H1 (cell line): ENCODE results near the gene PHF14. TPM values are rescaled to one million over a fixed set of nuclear protein-coding genes. Genes with fewer than 3 reads are reported as not detected.

Source experiments
- CHD1 ChIP-seq: IDR thresholded peaks from 2 replicates; pipeline ENCODE4 v1.6.1; 2012; ENCODE audit warnings: low read depth, low read length, improper control_type of control experiment
- RNF2 ChIP-seq: fragments of 200-900, 300-1000 bp; sonication (generic); IDR thresholded peaks from 2 replicates; pipeline ENCODE4 v1.7.1; 2016; ENCODE audit warnings: borderline replicate concordance, low read depth, mild to moderate bottlenecking, antibody characterized with exemption, low read length; ENCODE audit not compliant: poor library complexity, severe bottlenecking; ENCODE audit errors: missing control alignments
- TEAD4 ChIP-seq: IDR thresholded peaks from 2 replicates; pipeline ENCODE4 v1.6.1; 2012; ENCODE audit warnings: low read depth, low read length, inconsistent platforms, mixed read lengths
- polyA plus RNA-seq, 7 experiments: library from polyadenylated mRNA; depleted of rRNA in 3 of 7; stranded (reverse) in 5 of 7; unstranded in 2 of 7; fragments of >200 nt in 5 of 7; fragments of 200-250 nt in 2 of 7; gene quantifications; 1 replicate in 5 of 7; 2 replicates in 1 of 7; 4 replicates in 1 of 7; pipeline versions ENCODE4 v1.2.1 to v1.2.3, GENCODE V29; 2011 to 2013; ENCODE audit warnings: missing spikeins in 2 of 7, mixed read lengths in 2 of 7
- total RNA-seq: library from RNA; stranded (reverse); fragmentation: NEBNext Ultra II Directional; extraction: Animal tissue kit (Norgen Biotek cat#: 25700); gene quantifications from 2 replicates; pipeline ENCODE4 v1.2.1, GENCODE V29; 2021
- TF ChIP-seq, protein P1 (sequence below): fragments of 300-600 bp; sonication (generic); IDR thresholded peaks from 2 replicates; pipeline ENCODE4 v1.7.1; 2012; ENCODE audit warnings: low read length, moderate library complexity, mild to moderate bottlenecking, inconsistent platforms; ENCODE audit not compliant: insufficient replicate concordance

Gene PHF14
- total and polyA plus RNA-seq, 2 of the 8 experiments (the other 6 are each of a cell fraction or from before 2014, with no cell fraction given) = 17.9 to 70.6 TPM

DNA sequence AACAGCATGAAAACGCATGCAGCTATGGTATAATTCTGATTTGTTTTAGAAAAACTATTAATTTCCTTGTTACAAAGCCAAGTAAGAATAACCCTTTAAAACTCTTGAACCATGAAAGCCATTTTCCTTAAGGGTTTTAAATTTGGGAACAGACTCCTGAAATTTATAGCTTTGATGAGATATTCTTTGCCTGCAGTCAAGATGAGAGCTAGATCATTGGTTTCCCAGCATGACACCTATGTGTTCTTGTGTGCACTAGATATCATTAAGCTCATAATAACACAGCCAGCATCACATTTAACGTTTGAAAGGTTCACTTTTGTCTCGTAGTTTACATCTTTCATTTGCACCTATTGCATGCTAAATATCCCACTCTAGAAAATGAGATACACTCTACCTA lies 202.2 kb downstream of the PHF14 start (continued):
- TF ChIP-seq TEAD4 = no peak
- no peak for TF ChIP-seq CHD1
- TF ChIP-seq, protein P1, sequence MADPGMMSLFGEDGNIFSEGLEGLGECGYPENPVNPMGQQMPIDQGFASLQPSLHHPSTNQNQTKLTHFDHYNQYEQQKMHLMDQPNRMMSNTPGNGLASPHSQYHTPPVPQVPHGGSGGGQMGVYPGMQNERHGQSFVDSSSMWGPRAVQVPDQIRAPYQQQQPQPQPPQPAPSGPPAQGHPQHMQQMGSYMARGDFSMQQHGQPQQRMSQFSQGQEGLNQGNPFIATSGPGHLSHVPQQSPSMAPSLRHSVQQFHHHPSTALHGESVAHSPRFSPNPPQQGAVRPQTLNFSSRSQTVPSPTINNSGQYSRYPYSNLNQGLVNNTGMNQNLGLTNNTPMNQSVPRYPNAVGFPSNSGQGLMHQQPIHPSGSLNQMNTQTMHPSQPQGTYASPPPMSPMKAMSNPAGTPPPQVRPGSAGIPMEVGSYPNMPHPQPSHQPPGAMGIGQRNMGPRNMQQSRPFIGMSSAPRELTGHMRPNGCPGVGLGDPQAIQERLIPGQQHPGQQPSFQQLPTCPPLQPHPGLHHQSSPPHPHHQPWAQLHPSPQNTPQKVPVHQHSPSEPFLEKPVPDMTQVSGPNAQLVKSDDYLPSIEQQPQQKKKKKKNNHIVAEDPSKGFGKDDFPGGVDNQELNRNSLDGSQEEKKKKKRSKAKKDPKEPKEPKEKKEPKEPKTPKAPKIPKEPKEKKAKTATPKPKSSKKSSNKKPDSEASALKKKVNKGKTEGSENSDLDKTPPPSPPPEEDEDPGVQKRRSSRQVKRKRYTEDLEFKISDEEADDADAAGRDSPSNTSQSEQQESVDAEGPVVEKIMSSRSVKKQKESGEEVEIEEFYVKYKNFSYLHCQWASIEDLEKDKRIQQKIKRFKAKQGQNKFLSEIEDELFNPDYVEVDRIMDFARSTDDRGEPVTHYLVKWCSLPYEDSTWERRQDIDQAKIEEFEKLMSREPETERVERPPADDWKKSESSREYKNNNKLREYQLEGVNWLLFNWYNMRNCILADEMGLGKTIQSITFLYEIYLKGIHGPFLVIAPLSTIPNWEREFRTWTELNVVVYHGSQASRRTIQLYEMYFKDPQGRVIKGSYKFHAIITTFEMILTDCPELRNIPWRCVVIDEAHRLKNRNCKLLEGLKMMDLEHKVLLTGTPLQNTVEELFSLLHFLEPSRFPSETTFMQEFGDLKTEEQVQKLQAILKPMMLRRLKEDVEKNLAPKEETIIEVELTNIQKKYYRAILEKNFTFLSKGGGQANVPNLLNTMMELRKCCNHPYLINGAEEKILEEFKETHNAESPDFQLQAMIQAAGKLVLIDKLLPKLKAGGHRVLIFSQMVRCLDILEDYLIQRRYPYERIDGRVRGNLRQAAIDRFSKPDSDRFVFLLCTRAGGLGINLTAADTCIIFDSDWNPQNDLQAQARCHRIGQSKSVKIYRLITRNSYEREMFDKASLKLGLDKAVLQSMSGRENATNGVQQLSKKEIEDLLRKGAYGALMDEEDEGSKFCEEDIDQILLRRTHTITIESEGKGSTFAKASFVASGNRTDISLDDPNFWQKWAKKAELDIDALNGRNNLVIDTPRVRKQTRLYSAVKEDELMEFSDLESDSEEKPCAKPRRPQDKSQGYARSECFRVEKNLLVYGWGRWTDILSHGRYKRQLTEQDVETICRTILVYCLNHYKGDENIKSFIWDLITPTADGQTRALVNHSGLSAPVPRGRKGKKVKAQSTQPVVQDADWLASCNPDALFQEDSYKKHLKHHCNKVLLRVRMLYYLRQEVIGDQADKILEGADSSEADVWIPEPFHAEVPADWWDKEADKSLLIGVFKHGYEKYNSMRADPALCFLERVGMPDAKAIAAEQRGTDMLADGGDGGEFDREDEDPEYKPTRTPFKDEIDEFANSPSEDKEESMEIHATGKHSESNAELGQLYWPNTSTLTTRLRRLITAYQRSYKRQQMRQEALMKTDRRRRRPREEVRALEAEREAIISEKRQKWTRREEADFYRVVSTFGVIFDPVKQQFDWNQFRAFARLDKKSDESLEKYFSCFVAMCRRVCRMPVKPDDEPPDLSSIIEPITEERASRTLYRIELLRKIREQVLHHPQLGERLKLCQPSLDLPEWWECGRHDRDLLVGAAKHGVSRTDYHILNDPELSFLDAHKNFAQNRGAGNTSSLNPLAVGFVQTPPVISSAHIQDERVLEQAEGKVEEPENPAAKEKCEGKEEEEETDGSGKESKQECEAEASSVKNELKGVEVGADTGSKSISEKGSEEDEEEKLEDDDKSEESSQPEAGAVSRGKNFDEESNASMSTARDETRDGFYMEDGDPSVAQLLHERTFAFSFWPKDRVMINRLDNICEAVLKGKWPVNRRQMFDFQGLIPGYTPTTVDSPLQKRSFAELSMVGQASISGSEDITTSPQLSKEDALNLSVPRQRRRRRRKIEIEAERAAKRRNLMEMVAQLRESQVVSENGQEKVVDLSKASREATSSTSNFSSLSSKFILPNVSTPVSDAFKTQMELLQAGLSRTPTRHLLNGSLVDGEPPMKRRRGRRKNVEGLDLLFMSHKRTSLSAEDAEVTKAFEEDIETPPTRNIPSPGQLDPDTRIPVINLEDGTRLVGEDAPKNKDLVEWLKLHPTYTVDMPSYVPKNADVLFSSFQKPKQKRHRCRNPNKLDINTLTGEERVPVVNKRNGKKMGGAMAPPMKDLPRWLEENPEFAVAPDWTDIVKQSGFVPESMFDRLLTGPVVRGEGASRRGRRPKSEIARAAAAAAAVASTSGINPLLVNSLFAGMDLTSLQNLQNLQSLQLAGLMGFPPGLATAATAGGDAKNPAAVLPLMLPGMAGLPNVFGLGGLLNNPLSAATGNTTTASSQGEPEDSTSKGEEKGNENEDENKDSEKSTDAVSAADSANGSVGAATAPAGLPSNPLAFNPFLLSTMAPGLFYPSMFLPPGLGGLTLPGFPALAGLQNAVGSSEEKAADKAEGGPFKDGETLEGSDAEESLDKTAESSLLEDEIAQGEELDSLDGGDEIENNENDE = no peak
- TF ChIP-seq RNF2 = no peak
- TF ChIP-seq, all 59 proteins: peak for 0
